D721Med (cell line): ENCODE results near the gene IRAK2.

Experiments
- DNase-seq: peaks from one replicate; pipeline ENCODE4 v3.0.0; 2011; ENCODE audit warnings: low spot score; ENCODE audit not compliant: insufficient read length
- FAIRE-seq: peaks from 2 replicates; lab custom pipeline; 2011; peaks lifted over from hg19 to GRCh38; lab: Jason Lieb, UNC
- CTCF ChIP-seq: IDR thresholded peaks from 2 replicates; pipeline ENCODE4 v1.5.1; 2012; ENCODE audit warnings: mild to moderate bottlenecking, control low read depth; ENCODE audit not compliant: insufficient read depth; ENCODE audit errors: missing control alignments

The IRAK2 gene

DNA sequence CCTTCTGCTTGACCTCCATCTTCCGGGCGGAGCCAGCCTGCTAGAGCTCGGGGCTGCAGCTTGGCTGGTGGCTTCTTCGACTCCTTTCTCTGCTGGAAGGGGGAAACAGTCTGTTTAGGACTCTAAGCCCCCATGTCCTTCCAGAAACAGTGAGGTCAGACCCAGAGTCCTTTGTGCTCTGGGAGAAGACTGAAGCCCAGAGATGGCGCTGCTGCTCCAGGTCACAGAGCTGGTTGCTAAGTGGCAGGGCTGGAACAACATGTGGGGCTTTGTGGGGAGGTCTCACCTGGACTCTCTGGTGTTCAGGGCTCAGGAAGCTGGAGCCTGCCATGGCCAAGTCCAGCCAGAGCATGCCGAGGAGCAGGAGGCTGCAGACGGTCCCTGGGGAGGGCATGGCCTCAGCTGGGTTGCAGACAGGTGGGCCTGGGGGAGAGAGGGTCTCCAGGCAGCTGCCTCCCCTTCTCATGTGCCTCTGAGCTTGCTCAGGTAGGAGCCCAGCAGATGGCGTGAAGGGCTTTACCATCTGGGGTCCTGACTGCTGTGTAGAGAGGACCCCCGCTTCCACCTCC is 125.2 kb downstream of the IRAK2 start:
- DNase-seq (no peak), FAIRE-seq (no peak)

GRCh38 chr3:10290481-10291176 is 125.9 kb downstream of the IRAK2 start:
- TF ChIP-seq CTCF = no peak

More for the DNA sequence above, 125.2 kb downstream of the IRAK2 start:
- TF ChIP-seq CTCF = no peak

GRCh38 chr3:10291641-10292040 is 126.9 kb downstream of the IRAK2 start:
- DNase-seq = no peak
- no peak for TF ChIP-seq CTCF
- no peak for FAIRE-seq

More at GRCh38 chr3:10290481-10291176, 125.9 kb downstream of the IRAK2 start:
- no peak for DNase-seq
- FAIRE-seq = no peak

DNA sequence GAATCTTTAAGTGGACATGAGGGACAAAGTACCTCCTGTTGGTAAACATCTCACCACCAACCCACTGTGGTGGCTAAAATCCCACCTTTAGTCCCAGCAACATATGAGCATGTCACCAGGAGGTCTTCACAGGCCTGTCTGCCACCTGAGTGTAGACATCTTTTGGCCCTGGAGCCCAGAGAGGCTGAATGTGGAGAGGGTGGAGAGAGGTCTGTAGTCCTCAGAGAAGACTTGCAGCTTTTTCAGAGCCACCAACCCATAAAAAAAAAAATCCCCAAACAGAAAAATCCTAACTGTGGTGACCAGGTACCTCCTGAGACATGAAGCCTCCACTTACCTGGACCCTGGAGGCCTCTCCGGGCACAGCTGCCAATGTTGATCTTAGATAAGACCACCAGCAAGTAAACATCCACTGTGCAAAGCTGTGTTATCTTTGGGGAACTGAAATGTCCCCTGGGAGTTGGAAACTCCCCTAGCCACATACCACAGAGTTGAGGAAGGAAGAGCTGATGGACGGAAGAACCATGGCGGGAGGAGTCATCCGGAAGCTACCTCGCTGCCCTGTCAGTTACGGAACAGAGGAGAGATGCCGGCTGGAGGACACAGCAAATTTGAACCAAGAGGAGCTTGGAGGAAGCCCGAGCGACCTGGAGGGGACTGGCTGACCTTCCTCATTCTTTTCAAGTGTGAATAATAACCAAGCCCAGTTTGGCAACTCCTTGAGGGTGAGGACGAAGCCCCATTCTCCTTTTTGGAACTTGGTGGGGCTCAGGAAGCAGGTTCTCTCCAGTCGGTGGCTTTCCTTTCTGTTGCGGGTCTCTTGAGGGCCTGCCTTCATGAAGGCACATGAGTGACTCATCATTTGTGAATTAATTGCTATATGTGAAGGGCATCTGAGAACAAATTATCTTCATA is 128.0 kb downstream of the IRAK2 start, which contains the start of gene GHRL:
Gene GHRL (minus strand): TSS at position 443 of the 915 bp plus-strand sequence. CDS start 2,767 bp downstream, outside the sequence.
- no peak for TF ChIP-seq CTCF
- DNase-seq (no peak), FAIRE-seq (no peak)
